Epithelial cell of esophagus (primary cell): Measurements from ENCODE around the gene SND1.

Source experiments
- DNase-seq: peaks from one replicate; pipeline ENCODE4 v3.0.0; 2010; ENCODE audit warnings: low read depth
- H3K4me3 ChIP-seq: 2 replicates; pipeline ENCODE4 v1.5.1; 2011; ENCODE audit warnings: mild to moderate bottlenecking, low read length, control low read depth
- TF ChIP-seq, protein P1 (sequence below): IDR thresholded peaks from 2 replicates; pipeline ENCODE4 v1.5.1; 2011; ENCODE audit warnings: low read depth, mild to moderate bottlenecking, low read length, control low read depth, inconsistent platforms; ENCODE audit not compliant: insufficient read depth; ENCODE audit errors: missing control alignments

Gene SND1

DNA sequence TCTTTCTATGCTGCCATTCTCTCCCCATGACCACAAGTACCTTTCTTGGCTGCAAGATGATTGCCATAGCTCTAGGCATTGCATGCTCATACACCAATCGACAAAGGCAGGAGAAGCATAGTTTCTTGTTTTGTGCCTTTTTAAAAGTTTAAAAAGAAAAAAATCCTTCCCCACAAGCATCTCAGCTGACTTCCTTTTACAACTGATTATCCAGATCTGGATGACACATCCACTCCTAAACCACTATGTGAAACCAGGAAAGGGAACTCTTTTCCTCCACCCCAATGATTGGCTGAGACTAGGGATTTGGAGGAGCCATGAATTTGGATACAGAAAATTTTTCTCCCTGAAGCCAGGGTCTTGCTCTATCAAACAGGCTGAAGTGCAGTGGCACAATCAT is 393.8 kb downstream of the SND1 start:
- TF ChIP-seq, protein P1, sequence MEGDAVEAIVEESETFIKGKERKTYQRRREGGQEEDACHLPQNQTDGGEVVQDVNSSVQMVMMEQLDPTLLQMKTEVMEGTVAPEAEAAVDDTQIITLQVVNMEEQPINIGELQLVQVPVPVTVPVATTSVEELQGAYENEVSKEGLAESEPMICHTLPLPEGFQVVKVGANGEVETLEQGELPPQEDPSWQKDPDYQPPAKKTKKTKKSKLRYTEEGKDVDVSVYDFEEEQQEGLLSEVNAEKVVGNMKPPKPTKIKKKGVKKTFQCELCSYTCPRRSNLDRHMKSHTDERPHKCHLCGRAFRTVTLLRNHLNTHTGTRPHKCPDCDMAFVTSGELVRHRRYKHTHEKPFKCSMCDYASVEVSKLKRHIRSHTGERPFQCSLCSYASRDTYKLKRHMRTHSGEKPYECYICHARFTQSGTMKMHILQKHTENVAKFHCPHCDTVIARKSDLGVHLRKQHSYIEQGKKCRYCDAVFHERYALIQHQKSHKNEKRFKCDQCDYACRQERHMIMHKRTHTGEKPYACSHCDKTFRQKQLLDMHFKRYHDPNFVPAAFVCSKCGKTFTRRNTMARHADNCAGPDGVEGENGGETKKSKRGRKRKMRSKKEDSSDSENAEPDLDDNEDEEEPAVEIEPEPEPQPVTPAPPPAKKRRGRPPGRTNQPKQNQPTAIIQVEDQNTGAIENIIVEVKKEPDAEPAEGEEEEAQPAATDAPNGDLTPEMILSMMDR, result no peak
- no peak for DNase-seq
- H3K4me3 ChIP-seq, result no peak overlapping the region

DNA sequence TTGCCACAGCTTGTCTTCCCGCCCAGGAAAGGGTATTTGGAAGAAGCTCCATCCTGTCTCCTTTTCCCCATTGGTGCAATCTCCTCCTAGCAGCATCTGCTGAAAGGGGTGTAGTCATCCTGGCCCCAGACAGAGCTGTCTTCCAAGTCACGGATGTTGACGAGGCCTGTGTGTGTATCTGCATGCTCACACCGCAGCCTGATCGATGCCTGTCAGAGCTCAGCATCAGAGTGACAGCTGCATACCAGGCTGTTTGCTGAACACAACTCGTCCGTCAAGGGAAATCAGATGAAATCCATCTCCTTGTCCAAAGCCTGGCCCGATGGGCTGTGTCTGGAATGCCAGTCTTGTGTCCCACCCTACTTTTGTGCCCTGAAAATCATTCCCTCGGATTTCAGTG is 400.4 kb downstream of the SND1 start:
- TF ChIP-seq, protein P1, result no peak
- no peak for DNase-seq

DNA sequence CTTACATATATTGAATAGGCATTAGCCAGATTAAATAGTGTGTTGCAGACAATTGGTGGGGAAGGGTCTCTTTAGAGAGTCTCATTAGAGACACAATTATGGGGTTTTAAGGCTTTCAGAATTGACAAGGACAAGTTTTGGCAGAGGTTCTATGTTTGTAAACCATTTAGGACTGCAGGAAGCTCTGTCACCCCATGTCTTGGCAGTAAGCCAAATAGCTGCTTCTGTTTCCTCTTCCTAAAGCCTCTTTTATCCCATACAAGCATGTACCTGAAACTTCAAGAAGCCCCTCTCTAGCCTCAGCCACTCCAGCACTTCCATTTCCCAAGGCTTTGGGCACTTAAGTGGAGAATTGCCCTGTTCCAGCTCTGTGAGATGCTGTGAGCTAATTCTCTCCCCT is 401.0 kb downstream of the SND1 start:
- H3K4me3 ChIP-seq, result no peak overlapping the region
- DNase-seq, result peak; percentile 41
- TF ChIP-seq, protein P1, result no peak

More for the DNA sequence above, 400.4 kb downstream of the SND1 start:
- no peak overlapping the region for H3K4me3 ChIP-seq

DNA sequence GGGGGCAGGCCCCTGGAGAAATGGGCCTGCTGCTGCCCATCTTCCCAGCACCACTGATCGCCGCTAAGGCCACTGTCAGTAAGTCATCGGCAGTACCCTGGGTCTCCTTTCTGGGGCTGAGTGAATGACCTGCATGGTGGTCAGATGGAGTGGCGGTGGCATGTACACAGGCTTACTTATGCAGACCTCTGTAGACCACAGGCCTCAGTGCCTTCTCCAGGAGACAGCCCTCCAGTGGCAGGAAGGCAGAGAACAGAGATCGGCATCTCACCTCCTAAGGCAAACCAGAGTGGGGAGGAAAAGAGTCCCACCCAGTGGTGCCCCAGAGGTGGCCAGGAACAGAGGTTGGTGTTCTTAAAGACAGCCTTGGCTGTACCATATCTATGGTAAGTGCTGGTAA is 402.0 kb downstream of the SND1 start:
- H3K4me3 ChIP-seq, result no peak overlapping the region
- no peak for DNase-seq
- TF ChIP-seq, protein P1, result no peak

DNA sequence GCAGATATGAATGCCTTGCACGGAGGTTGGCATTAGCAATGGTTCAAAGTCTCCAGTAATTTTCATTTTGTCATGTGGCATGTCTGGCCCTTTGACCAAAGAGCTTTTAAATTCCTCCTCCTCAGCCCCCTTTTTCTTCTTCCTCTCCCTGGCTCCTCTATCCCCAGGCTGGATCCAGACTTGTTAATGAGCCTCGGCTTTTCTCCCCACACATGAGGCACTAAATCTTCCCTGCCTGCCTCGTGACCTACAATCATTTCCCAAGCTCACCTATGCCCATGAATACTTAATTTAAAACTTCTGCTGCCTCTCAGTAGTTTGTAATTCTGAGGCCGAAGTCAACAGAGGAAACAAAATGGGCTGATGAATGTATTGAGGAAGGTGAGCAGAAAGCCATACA is 402.5 kb downstream of the SND1 start:
- TF ChIP-seq, protein P1, result no peak
- H3K4me3 ChIP-seq, result no peak overlapping the region
- DNase-seq, result no peak

DNA sequence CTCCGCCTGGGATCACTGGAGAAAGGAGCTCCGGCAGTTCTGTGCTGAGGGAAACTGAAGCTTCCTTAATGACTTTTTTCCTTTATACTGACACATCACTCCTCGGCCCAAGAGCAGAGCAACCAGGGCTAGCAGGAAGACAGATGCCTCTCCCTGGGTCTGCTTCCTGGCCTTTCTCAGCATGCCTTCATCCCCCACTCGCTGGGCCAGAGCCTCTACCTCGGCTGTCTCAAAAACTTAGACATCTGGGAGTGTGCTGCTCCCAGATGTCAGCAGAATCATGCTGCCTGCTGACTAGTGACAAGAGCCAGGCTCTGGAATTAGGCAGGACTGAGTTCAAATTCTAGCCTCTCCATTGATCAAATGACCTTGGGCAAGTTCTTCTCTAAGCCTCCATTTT is 403.6 kb downstream of the SND1 start:
- H3K4me3 ChIP-seq, result no peak overlapping the region
- TF ChIP-seq, protein P1, result no peak
- no peak for DNase-seq

DNA sequence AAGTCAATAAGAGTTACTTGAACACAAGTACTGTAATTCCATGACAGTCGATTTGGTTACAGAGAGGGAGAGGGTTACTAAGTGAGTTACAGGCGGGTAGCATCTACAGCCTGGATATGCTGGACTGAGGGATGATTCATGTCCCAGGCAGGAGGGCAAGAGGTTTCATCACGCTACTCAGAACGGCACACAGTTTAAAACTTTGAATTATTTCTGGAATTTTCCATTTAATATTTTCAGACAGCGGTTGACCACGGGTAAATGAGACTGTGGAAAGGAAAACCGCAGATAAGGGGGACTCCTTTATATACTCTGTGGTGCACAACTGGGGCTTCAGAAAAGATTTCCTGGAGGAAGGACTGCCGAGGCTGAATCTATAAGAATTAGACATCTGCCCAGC is 404.9 kb downstream of the SND1 start:
- TF ChIP-seq, protein P1, result no peak
- H3K4me3 ChIP-seq, result no peak overlapping the region
- peak; percentile 10 for DNase-seq
